Neural progenitor cell (in vitro differentiated cells): ENCODE data around the gene TBCA.

Source experiments
- EZH2 ChIP-seq: fragments of 200-600 bp; sonication (generic); IDR thresholded peaks from 2 replicates; pipeline ENCODE4 v1.6.1; 2017; ENCODE audit warnings: antibody characterized with exemption, mild to moderate bottlenecking, moderate library complexity
- EZH2phosphoT487 ChIP-seq: fragments of 200-600 bp; sonication (generic); IDR thresholded peaks from 2 replicates; pipeline ENCODE4 v1.6.1; 2017; ENCODE audit warnings: antibody characterized with exemption
- TF ChIP-seq, protein P1 (sequence below): fragments of 200-600 bp; sonication (generic); IDR thresholded peaks from 2 replicates; pipeline ENCODE4 v1.5.1; 2017; ENCODE audit warnings: antibody characterized with exemption, mild to moderate bottlenecking

GRCh38 chr5:77776554-77777206 lies 541 bp upstream of the TBCA start:
- TF ChIP-seq, protein P1, sequence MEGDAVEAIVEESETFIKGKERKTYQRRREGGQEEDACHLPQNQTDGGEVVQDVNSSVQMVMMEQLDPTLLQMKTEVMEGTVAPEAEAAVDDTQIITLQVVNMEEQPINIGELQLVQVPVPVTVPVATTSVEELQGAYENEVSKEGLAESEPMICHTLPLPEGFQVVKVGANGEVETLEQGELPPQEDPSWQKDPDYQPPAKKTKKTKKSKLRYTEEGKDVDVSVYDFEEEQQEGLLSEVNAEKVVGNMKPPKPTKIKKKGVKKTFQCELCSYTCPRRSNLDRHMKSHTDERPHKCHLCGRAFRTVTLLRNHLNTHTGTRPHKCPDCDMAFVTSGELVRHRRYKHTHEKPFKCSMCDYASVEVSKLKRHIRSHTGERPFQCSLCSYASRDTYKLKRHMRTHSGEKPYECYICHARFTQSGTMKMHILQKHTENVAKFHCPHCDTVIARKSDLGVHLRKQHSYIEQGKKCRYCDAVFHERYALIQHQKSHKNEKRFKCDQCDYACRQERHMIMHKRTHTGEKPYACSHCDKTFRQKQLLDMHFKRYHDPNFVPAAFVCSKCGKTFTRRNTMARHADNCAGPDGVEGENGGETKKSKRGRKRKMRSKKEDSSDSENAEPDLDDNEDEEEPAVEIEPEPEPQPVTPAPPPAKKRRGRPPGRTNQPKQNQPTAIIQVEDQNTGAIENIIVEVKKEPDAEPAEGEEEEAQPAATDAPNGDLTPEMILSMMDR, result no peak
- no peak for TF ChIP-seq EZH2
- TF ChIP-seq EZH2phosphoT487, result no peak
